IMR-90 (cell line): ENCODE measurements around the gene TAF3. TPM values are rescaled to one million over a fixed set of nuclear protein-coding genes. Genes with fewer than 3 reads are reported as not detected.

Source experiments
- ATAC-seq: fragments of 200-7000 bp; cut with Tn5 transposase; 2 replicates; pipeline ENCODE4 v1.9.1; 2020; ENCODE audit warnings: low read depth, mild to moderate bottlenecking, moderate library complexity
- BruUV-seq: library from RNA; stranded (reverse); fragments of 400-500 nt; replicated peaks from 2 replicates; lab custom pipeline; 2021; lab: Mats Ljungman, UMichigan
- CTCF ChIA-PET: fragments of 300-600 bp; formaldehyde crosslinking; extraction: SDS; loops from one replicate; lab custom pipeline; 2021; ENCODE audit warnings: antibody characterized with exemption; lab: Yijun Ruan, JAX
- POLR2A ChIA-PET: fragments of 300-600 bp; sonication (Branson Sonifier 250); formaldehyde crosslinking; loops from one replicate; lab custom pipeline; 2022; ENCODE audit warnings: antibody characterized with exemption; ENCODE audit not compliant: unreplicated experiment; lab: Charles Lee
- DNase-seq: peaks from one replicate; pipeline ENCODE4 v3.0.0; 2013
- H2AFZ ChIP-seq: replicated peaks from 2 replicates; pipeline ENCODE3; 2013; ENCODE audit warnings: low read length, mild to moderate bottlenecking; ENCODE audit not compliant: poor library complexity
- H2AK5ac ChIP-seq: 2 replicates; pipeline ENCODE4 v1.6.1; 2013; ENCODE audit warnings: low read depth, low read length, inconsistent platforms
- H2AK9ac ChIP-seq: replicated peaks from 2 replicates; pipeline ENCODE3; 2013; ENCODE audit warnings: mild to moderate bottlenecking, low read depth, low read length, moderate library complexity; ENCODE audit not compliant: poor library complexity
- H2BK120ac ChIP-seq: 2 replicates; pipeline ENCODE4 v1.6.1; 2013; ENCODE audit warnings: low read depth, low read length, inconsistent platforms
- H2BK15ac ChIP-seq: 3 replicates; pipeline ENCODE4 v1.6.1; 2013; ENCODE audit warnings: low read depth, low read length, inconsistent platforms
- H2BK20ac ChIP-seq: 2 replicates; pipeline ENCODE4 v1.6.1; 2013; ENCODE audit warnings: low read depth, mild to moderate bottlenecking, inconsistent platforms, low read length, moderate library complexity
- H2BK5ac ChIP-seq: 2 replicates; pipeline ENCODE4 v1.6.1; 2013; ENCODE audit warnings: mild to moderate bottlenecking, low read depth, low read length, inconsistent platforms; ENCODE audit not compliant: poor library complexity, severe bottlenecking
- H3K14ac ChIP-seq: replicated peaks from 2 replicates; pipeline ENCODE4 v1.6.1; 2013; ENCODE audit warnings: low read depth, low read length, inconsistent platforms
- H3K18ac ChIP-seq: 2 replicates; pipeline ENCODE4 v1.6.1; 2013; ENCODE audit warnings: low read depth, low read length, control low read depth
- H3K23ac ChIP-seq: 2 replicates; pipeline ENCODE4 v1.6.1; 2013; ENCODE audit warnings: low read depth, low read length, inconsistent platforms
- H3K27ac ChIP-seq: 2 replicates; pipeline ENCODE4 v1.5.1; 2013; ENCODE audit warnings: mild to moderate bottlenecking, control low read depth, low read length; ENCODE audit not compliant: insufficient read depth
- H3K27me3 ChIP-seq: 2 replicates; pipeline ENCODE4 v1.6.1; 2013; ENCODE audit warnings: low read length; ENCODE audit not compliant: control insufficient read depth, insufficient read depth
- H3K36me3 ChIP-seq: 2 replicates; pipeline ENCODE4 v1.6.1; 2013; ENCODE audit warnings: low read length, mixed read lengths; ENCODE audit not compliant: control insufficient read depth, insufficient read depth
- H3K4ac ChIP-seq: 2 replicates; pipeline ENCODE4 v1.6.1; 2013; ENCODE audit warnings: low read depth, low read length, inconsistent platforms
- H3K4me1 ChIP-seq: 2 replicates; pipeline ENCODE4 v1.6.1; 2013; ENCODE audit warnings: low read length, mixed read lengths; ENCODE audit not compliant: control insufficient read depth, insufficient read depth
- H3K4me2 ChIP-seq: 2 replicates; pipeline ENCODE4 v1.6.1; 2013; ENCODE audit warnings: low read depth, mild to moderate bottlenecking, control low read depth, low read length, moderate library complexity
- H3K4me3 ChIP-seq: 2 replicates; pipeline ENCODE4 v1.5.1; 2013; ENCODE audit warnings: low read depth, mild to moderate bottlenecking, control low read depth, low read length, moderate library complexity; ENCODE audit not compliant: insufficient read depth
- H3K56ac ChIP-seq: 2 replicates; pipeline ENCODE4 v1.6.1; 2013; ENCODE audit warnings: low read length, inconsistent platforms; ENCODE audit not compliant: insufficient read depth; ENCODE audit errors: extremely low read depth
- H3K79me1 ChIP-seq, 2 experiments: 2 replicates each; pipeline ENCODE4 v1.6.1; 2013; ENCODE audit warnings: low read length in 2 of 2, inconsistent platforms in 1 of 2, low read depth in 1 of 2
- H3K9ac ChIP-seq: 2 replicates; pipeline ENCODE4 v1.6.1; 2013; ENCODE audit warnings: low read depth, low read length, control low read depth
- H3K9me1 ChIP-seq: 2 replicates; pipeline ENCODE4 v1.6.1; 2013; ENCODE audit warnings: low read length, inconsistent platforms; ENCODE audit not compliant: insufficient read depth
- H3K9me3 ChIP-seq: 2 replicates; pipeline ENCODE4 v1.6.1; 2013; ENCODE audit warnings: low read length; ENCODE audit not compliant: control insufficient read depth, insufficient read depth
- H4K20me1 ChIP-seq: 2 replicates; pipeline ENCODE4 v1.6.1; 2013; ENCODE audit warnings: low read length, inconsistent platforms; ENCODE audit not compliant: insufficient read depth
- H4K5ac ChIP-seq: 2 replicates; pipeline ENCODE4 v1.6.1; 2013; ENCODE audit warnings: mild to moderate bottlenecking, low read depth, low read length, control low read depth
- H4K8ac ChIP-seq, 2 experiments: 2 replicates each; pipeline ENCODE4 v1.6.1; 2013; ENCODE audit warnings: low read depth in 2 of 2, low read length in 2 of 2, control low read depth in 1 of 2, inconsistent platforms in 1 of 2
- H4K91ac ChIP-seq: 2 replicates; pipeline ENCODE4 v1.6.1; 2013; ENCODE audit warnings: low read depth, low read length, inconsistent platforms; ENCODE audit not compliant: insufficient read depth
- BHLHE40 ChIP-seq: fragments of 150-350 bp; IDR thresholded peaks from 2 replicates; pipeline ENCODE4 v1.6.1; 2016; ENCODE audit warnings: mild to moderate bottlenecking, low read depth, low read length
- CEBPB ChIP-seq: IDR thresholded peaks from 2 replicates; pipeline ENCODE4 v1.6.1; 2012; ENCODE audit warnings: low read depth, low read length, improper control_type of control experiment
- CHD1 ChIP-seq: IDR thresholded peaks from 2 replicates; pipeline ENCODE4 v1.6.1; 2012; ENCODE audit warnings: low read depth, low read length, improper control_type of control experiment
- FOS ChIP-seq: fragments of 150-350 bp; IDR thresholded peaks from 2 replicates; pipeline ENCODE4 v1.6.1; 2016; ENCODE audit warnings: low read depth, low read length
- MAFK ChIP-seq: IDR thresholded peaks from 2 replicates; pipeline ENCODE4 v1.6.1; 2012; ENCODE audit warnings: low read depth, low read length, improper control_type of control experiment
- MAZ ChIP-seq: IDR thresholded peaks from 2 replicates; pipeline ENCODE4 v1.6.1; 2012; ENCODE audit warnings: low read depth, mild to moderate bottlenecking, low read length, improper control_type of control experiment, moderate library complexity, borderline replicate concordance
- MXI1 ChIP-seq: IDR thresholded peaks from 2 replicates; pipeline ENCODE4 v1.6.1; 2012; ENCODE audit warnings: low read depth, mild to moderate bottlenecking, low read length, moderate library complexity, borderline replicate concordance
- NFE2L2 ChIP-seq: fragments of 150-350 bp; IDR thresholded peaks from 2 replicates; pipeline ENCODE4 v1.6.1; 2016; ENCODE audit warnings: low read depth, mild to moderate bottlenecking, low read length
- POLR2A ChIP-seq: IDR thresholded peaks from 2 replicates; pipeline ENCODE4 v1.6.1; 2012; ENCODE audit warnings: mild to moderate bottlenecking, low read depth, low read length
- RAD21 ChIP-seq: IDR thresholded peaks from 2 replicates; pipeline ENCODE4 v1.6.1; 2012; ENCODE audit warnings: low read length, improper control_type of control experiment
- RCOR1 ChIP-seq: IDR thresholded peaks from 2 replicates; pipeline ENCODE4 v1.6.1; 2012; ENCODE audit warnings: mild to moderate bottlenecking, low read length, improper control_type of control experiment; ENCODE audit not compliant: insufficient replicate concordance
- RFX5 ChIP-seq: IDR thresholded peaks from 2 replicates; pipeline ENCODE4 v1.8.0; 2012; ENCODE audit warnings: low read depth, mild to moderate bottlenecking, low read length, moderate library complexity
- SMC3 ChIP-seq: fragments of 150-350 bp; IDR thresholded peaks from 2 replicates; pipeline ENCODE4 v1.6.1; 2016; ENCODE audit warnings: low read depth, mild to moderate bottlenecking, antibody characterized with exemption, low read length, moderate library complexity
- WGBS, 2 experiments: methylation state at CpG; one replicate each; pipeline versions ENCODE4 v1.1.5 to v1.1.7; 2013; ENCODE audit warnings: missing lambda C conversion rate in 2 of 2; ENCODE audit not compliant: insufficient read length in 1 of 2; ENCODE audit errors: extremely low coverage in 2 of 2; 5-methylcytosine and 5-hydroxymethylcytosine counted together
- dilution Hi-C: fragments of 300-500 bp; cut with HindIII; formaldehyde crosslinking; loops from one replicate; pipeline ENCODE4 v1.14.3; 2018; ENCODE audit warnings: low sequenced_read_pairs; ENCODE audit not compliant: unreplicated experiment
- in situ Hi-C: fragments of 300-500 bp; cut with MboI; formaldehyde crosslinking; loops from 3 replicates; pipeline ENCODE4 v1.14.3; 2019; ENCODE audit warnings: low sequenced_read_pairs, inconsistent platforms, mixed read lengths
- intact Hi-C: fragments of 100-400 bp; cut with micrococcal nuclease; formaldehyde crosslinking; loops from 2 replicates; pipeline ENCODE4 v1.10.0; 2022
- polyA plus RNA-seq, 3 experiments: library from polyadenylated mRNA; depleted of rRNA; stranded (reverse); fragments of >200 nt; gene quantifications; 2 replicates each; pipeline ENCODE4 v1.2.3, GENCODE V29; 2012; ENCODE audit warnings: low replicate concordance in 1 of 3
- total RNA-seq: library from RNA; depleted of rRNA; stranded (reverse); fragments of >200 nt; gene quantifications from 2 replicates; pipeline ENCODE4 v1.2.3, GENCODE V29; 2012
- TF ChIP-seq, protein P1 (sequence below): fragments of 150-350 bp; IDR thresholded peaks from 2 replicates; pipeline ENCODE4 v1.6.1; 2016; ENCODE audit warnings: low read depth, mild to moderate bottlenecking, low read length, moderate library complexity, borderline replicate concordance
- TF ChIP-seq, protein P2 (sequence below): fragments of 150-350 bp; IDR thresholded peaks from 2 replicates; pipeline ENCODE4 v1.6.1; 2017; ENCODE audit warnings: mild to moderate bottlenecking, antibody characterized with exemption, low read length, low read depth

TAF3 gene
- total and polyA plus RNA-seq, 2 of the 4 experiments (the other 2 are of a cell fraction) = 1.4 to 2.3 TPM

DNA sequence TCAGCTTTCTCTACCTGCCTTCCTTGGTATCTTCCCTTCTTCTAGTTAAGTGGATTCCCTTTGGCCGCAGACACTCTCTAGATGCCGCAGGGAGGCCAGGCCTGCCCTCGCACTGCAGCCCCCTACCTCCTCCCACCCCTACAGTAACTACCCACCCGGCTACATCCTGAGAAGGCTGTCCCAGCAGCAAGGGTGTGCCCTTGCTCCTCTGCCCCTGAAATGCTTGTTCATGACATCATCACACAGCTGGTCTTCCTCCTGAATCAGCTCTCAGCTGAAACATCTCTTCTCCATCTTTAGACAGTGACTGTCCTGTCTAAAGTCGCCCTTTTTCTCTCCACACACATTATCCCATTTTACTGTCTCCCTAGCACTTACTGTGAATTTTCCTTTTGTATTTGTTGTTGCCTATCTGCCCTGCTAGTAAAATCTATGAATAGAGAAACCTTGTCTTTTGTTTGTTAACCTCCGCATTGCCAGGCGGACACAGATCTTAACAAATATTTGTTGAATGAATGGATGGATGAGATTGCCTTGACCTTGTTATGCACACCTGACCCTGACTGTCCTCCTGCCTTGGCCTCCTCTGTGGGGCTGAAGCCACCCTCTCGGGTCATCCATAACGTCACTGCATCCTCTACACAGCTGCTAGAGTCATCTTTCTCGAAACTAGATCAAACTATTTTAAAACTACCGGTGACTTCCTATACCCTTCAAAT is 127.3 kb downstream of the TAF3 start:
- H3K27me3 ChIP-seq = no peaks in the 10 kb centered on the region
- no peak overlapping the region for H2AK9ac ChIP-seq
- in situ Hi-C loops (no loop called here), intact Hi-C loops (no loop called here), dilution Hi-C loops (no loop called here)
- H2BK120ac ChIP-seq = peak overlapping the region; percentile 44; the same call in 1 of the 2 replicates
- no peak overlapping the region for H3K4me2 ChIP-seq
- peaks cover 19% of the 10 kb centered on the region for H3K9me1 ChIP-seq
- H3K14ac ChIP-seq = peak overlapping the region; percentile 51; the same call in 1 of the 2 replicates
- no peak overlapping the region for H3K9ac ChIP-seq
- peak overlapping the region; percentile 87 for H2AK5ac ChIP-seq
- peaks cover 23% of the 10 kb centered on the region for H3K4me1 ChIP-seq
- peaks cover 16 to 57% of the 10 kb centered on the region in 2 experiments for H3K79me1 ChIP-seq
- peak overlapping the region; percentile 75 for H3K4ac ChIP-seq
- no peaks in the 10 kb centered on the region for H3K36me3 ChIP-seq
- no peak overlapping the region for H4K5ac ChIP-seq
- H4K8ac ChIP-seq = no peak overlapping the region; a peak in 1 of 4 replicates
- H3K9me3 ChIP-seq = no peaks in the 10 kb centered on the region
- DNase-seq (peak; percentile 73), ATAC-seq (peak; percentile 27)
- WGBS, 2 experiments = 78% methylated on average over 7 of the region's 11 CpGs; no CpG with 5 or more reads in 1 of the 2 experiments
- no peak overlapping the region for H3K18ac ChIP-seq
- H3K4me3 ChIP-seq = no peak overlapping the region
- no TSS peak for BruUV-seq
- no peak overlapping the region for H4K91ac ChIP-seq
- H3K56ac ChIP-seq = no peak overlapping the region
- 0 out of 2 replicates have a peak overlapping the region, but pooled peaks have one; percentile 31 for H3K27ac ChIP-seq
- no peaks in the 10 kb centered on the region for H4K20me1 ChIP-seq
- H2BK15ac ChIP-seq = no peak overlapping the region
- peak overlapping the region; percentile 18 for H2AFZ ChIP-seq
- CTCF ChIA-PET = no interaction called here
- peak overlapping the region; percentile 42; the same call in 1 of the 2 replicates for H2BK20ac ChIP-seq
- H3K23ac ChIP-seq = no peak overlapping the region
- H2BK5ac ChIP-seq = peak overlapping the region; percentile 6
- POLR2A ChIA-PET = no interaction called here
- no peak for TF ChIP-seq CEBPB
- TF ChIP-seq RCOR1 = no peak
- TF ChIP-seq RFX5 = no peak
- TF ChIP-seq, protein P1, sequence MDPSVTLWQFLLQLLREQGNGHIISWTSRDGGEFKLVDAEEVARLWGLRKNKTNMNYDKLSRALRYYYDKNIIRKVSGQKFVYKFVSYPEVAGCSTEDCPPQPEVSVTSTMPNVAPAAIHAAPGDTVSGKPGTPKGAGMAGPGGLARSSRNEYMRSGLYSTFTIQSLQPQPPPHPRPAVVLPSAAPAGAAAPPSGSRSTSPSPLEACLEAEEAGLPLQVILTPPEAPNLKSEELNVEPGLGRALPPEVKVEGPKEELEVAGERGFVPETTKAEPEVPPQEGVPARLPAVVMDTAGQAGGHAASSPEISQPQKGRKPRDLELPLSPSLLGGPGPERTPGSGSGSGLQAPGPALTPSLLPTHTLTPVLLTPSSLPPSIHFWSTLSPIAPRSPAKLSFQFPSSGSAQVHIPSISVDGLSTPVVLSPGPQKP = no peak
- no peak for TF ChIP-seq NFE2L2
- TF ChIP-seq MAZ = no peak
- no peak for TF ChIP-seq SMC3
- TF ChIP-seq MXI1 = no peak
- TF ChIP-seq MAFK = no peak
- TF ChIP-seq POLR2A = no peak
- TF ChIP-seq, protein P2, sequence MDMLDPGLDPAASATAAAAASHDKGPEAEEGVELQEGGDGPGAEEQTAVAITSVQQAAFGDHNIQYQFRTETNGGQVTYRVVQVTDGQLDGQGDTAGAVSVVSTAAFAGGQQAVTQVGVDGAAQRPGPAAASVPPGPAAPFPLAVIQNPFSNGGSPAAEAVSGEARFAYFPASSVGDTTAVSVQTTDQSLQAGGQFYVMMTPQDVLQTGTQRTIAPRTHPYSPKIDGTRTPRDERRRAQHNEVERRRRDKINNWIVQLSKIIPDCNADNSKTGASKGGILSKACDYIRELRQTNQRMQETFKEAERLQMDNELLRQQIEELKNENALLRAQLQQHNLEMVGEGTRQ = no peak
- TF ChIP-seq RAD21 = no peak
- TF ChIP-seq CHD1 = no peak
- no peak for TF ChIP-seq FOS
- TF ChIP-seq BHLHE40 = no peak
